ENCODE results near the gene SPEF1.

- TF ChIP-seq EZH2 (IDR thresholded peaks at IDR 0.05; ENCODE audit: borderline replicate concordance, low read length) = no peak
- no peak for TF ChIP-seq CTCF (conservative IDR thresholded peaks at IDR 0.05 in 1 of 2, IDR thresholded peaks at IDR 0.05 in 1 of 2; ENCODE audit: extremely low read depth in 1 of 2, insufficient read depth in 1 of 2, low read depth in 1 of 2, low read length in 2 of 2)
These were observed 52.9 kb downstream of the SPEF1 start for GRCh38 chr20:3728354-3728753.
